Measurements from ENCODE around the gene MECP2.

GRCh38 chrX:153992180-153992579 lies 105.3 kb downstream of the MECP2 start:
- TF ChIP-seq EP300 (IDR thresholded peaks at IDR 0.05) (no peak), CTCF (IDR thresholded peaks at IDR 0.05) (no peak)

All from esophagus muscularis mucosa (tissue), 3 donors.